GM21526 (cell line): ENCODE results near the gene NDRG2.
A peak's percentile ranks its signal among the peaks of the same experiment; 100 is the strongest.

Experiments
- ATAC-seq: cut with Tn5 transposase; IDR thresholded peaks from one replicate; pipeline ENCODE4 v1.9.1; 2021; ENCODE audit warnings: moderate library complexity; ENCODE audit not compliant: unreplicated experiment, low FRiP score

The NDRG2 gene

DNA sequence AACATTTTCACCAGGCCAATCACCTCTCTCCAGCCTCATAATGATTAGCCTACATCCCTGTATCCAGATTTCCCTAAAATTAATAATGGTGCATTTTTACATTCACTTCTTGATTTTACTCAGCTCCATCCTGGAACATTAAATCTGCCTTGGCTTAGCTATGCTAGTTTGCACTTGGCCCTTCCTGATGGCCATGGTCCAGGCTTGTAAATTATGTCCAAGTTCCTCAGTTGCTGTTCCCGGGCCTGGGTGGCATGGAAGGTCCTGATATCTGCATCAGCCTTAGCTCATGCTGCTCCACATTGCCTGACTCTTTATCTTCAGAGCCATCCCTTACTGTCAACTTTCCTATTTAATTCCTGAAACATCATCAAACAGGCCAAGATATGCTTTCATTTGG lies 46.2 kb downstream of the NDRG2 start:
- no peak for ATAC-seq

DNA sequence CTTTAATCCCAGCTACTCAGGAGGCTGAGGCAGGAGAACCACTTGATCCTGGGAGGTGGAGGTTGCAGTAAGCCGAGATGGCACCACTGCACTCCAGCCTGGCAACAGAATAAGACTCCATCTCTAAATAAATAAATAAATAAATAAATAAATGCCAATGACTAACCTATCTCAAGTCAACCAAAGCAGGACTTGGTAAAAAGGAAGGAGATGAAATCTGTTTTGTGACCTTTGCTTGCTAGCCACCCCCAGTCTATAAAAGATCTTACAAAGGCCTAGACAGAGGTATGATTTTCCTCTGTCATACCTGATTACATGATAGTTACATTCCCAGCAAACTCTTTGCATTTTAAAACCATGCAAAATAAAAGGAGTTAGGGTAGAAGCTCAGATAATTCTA lies 48.6 kb downstream of the NDRG2 start:
- no peak for ATAC-seq

DNA sequence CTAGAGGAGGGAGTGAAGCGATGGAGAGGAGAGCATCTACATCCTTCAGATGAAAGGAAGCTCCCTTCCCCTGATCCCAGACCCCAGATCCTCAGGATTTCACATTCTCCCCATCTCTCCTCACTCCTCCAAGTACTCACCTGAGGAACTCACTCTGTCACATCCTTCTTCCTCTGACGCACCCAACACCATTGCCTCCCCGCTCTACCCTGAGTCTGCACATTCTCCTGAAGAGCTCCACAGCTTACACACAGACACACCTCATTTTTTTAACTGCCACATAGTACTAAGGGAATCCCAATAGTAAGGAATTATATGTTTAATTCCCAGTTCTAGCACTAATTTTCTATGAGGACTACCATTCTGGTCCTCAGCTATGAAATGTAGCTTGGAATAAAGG lies 51.4 kb downstream of the NDRG2 start:
- ATAC-seq: no peak

DNA sequence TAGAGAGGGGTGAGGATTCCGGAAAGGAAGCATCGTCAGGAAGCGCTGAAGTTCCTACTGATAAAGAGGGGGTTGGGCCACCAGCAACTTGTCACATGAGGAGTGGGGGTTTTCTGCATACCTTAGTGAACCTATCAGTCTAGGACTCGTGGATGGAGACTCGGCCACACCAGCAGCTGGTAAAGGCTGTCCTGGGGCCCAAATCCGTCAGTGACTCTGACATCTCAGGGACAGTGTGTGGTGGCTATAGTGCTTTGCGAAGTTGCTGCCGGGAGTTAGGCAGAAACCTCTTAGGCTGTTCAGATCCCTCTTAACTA lies 53.2 kb downstream of the NDRG2 start:
- ATAC-seq: no peak

DNA sequence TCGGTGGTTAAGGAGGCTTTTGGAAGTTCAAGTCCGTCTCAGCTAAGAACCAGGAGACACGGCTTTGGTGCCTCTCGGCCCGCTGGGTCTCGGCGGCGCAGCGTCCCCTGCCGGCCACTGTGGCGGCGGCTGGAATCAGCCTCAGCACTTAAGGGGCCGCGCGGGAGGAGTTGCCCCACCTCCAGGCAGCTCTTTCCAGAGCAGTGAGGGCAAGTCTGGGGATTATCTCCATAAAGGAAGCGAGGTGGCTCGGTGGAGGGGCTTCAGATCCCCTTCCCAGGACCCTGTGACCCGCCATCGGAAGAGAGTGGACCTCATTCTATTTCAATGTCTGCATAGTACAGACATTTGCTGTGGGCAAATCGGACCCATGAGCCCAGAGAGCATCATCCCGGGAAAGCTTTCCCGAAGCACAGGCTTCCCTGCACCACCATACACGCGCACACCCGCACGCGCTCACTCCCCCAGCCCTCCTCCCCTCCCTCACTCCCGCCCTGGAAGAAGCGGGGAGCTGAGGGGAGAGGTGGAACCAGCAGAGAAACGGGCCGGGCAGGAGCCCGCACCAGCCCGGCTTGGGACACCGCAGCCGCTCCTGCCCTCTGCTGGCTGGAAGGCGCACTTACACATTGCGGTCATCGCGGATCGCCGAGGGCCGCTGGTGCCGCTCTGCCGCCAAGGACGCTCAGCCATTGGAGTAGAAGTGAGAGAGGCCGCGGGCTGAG lies 53.7 kb downstream of the NDRG2 start:
- peak; percentile 86 for ATAC-seq

DNA sequence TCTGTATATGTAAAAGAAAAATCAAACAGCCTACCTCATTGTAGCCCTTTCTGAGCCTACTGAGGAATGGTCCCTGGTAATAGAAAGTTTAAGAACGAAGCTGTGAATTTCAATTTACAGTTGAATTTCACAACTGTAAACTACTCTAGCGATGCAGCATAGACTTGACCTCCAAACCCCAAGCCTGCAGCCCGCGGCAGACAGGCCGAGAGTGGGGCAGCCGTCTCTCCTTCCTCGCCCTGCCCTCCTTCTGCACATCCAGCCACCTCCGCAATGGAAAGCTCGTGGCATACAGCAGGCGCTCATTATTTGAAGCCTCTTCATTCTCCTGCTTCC lies 54.2 kb downstream of the NDRG2 start:
- ATAC-seq: no peak

DNA sequence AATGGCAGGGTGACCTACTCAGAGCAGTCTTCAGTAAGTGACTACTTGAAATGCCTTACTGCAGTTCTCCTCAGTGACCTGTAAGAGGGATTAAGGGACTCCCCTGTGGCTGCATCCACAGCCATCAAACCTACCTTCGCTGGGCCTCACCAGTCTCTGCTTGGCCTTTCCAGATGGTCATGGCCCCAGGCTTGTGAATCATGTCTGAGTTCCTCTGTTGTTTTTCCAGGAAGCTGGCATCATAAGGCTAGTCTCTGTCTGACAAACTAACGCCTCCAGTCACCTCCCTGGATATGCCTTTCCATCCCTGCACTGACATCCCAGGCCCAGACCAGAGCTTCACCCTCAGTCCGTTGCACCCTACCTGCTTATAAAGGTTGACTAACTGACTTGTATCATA lies 55.5 kb downstream of the NDRG2 start:
- no peak for ATAC-seq
